PC-9 (cell line): ENCODE measurements around the gene AHSG.

Experiments used
- CTCF ChIP-seq: fragments of 200-600 bp; sonication (generic); conservative IDR thresholded peaks from 2 replicates; pipeline ENCODE4 v1.6.1; 2017; ENCODE audit warnings: mixed run types, antibody characterized with exemption, mild to moderate bottlenecking, moderate library complexity
- EZH2 ChIP-seq: fragments of 200-600 bp; sonication (generic); IDR thresholded peaks from 2 replicates; pipeline ENCODE4 v1.8.0; 2017; ENCODE audit warnings: antibody characterized with exemption, low read depth

GRCh38 chr3:186567072-186567921 is 45.6 kb upstream of the AHSG start, which contains the start of gene TBCCD1:
- TF ChIP-seq CTCF (no peak), EZH2 (no peak)
